GM19397 (cell line): ENCODE data around the gene ALPL.

Experiments
- ATAC-seq: cut with Tn5 transposase; IDR thresholded peaks from one replicate; pipeline ENCODE4 v1.9.1; 2021; ENCODE audit warnings: mild to moderate bottlenecking, moderate library complexity; ENCODE audit not compliant: unreplicated experiment

Gene ALPL

DNA sequence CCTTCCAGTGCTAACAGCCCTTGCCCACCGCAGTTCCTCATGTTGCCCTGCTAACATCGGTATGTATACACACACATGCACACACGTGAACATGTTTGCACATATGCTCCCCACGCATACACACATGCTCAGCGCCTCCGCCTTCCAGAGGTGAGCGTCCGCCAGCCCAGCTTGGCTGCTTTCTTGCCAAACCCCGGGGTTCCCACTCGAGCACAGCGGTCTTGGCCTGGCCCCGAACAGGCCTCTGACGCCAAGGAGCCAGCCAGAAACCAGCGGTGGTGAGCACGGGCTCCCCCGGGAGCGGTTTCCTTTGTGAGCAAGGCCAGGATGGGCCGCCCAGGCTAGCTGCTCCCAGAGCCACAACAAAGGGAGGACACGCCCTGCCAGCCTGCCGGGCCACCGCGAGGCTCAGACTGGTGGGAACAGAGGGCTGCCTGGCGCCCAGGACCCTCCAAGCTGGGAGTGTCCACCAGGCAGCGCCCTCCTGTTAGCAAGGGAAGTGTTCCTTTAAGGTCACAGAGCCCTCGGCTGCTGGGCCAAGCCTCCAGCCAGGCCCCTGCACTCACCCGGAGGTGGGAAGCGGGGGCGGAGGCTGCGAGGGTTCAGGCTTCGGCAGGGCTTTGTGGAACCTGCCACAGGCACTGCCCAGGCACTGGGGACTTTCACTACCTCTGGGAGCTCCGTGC is 65.4 kb downstream of the ALPL start:
- ATAC-seq = no peak

DNA sequence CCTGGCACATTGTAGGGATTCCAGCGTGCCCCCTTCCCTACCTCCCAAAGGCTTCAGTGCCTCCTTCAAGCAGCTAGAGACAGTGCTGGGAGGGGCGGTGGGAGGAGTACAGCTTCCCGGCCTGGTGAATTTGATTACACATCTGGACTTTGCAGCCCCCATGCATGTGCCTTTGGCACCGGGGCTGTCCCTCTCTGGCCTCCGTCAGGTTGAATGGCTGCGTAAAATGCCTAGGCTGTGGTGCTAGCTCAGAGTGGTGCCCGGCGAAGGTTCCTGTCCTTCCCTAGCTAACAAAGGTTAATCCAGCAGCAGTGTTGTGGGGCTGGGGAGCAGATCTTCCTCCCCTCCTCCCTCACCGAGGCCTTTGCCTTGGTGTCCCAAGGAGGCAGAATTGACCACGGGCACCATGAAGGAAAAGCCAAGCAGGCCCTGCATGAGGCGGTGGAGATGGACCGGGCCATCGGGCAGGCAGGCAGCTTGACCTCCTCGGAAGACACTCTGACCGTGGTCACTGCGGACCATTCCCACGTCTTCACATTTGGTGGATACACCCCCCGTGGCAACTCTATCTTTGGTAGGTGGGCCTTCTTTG is 66.2 kb downstream of the ALPL start:
- ATAC-seq = no peak

DNA sequence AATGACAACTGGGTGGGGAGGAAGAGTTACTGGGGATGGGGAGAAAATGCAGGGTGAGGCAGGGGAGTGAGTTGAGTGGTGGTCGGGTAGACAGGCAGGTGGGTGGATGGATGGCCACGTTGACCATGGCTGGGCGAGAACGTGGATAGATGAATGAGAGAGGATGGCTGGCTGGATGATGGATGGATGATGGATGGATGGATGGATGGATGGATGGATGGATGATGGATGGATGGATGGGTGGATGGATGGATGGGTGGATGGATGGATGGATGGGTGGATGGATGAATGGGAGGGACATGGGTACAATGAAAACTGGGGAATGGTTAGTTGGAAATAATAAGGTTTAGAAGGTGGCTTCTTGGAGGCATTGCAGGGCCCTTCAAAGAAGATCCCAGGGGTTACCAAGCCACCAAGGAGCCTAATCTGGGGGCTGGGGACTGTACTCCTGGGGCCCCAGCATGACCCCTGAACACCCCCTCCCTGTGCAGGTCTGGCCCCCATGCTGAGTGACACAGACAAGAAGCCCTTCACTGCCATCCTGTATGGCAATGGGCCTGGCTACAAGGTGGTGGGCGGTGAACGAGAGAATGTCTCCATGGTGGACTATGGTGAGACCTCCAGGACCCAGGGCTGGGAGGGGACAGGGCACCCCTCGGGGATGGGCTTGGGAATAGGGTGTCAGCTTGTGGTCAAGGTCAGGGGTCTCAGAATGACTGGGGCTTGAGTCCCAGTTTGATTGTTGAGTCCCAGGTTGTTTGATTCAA is 67.0 kb downstream of the ALPL start:
- ATAC-seq = no peak

DNA sequence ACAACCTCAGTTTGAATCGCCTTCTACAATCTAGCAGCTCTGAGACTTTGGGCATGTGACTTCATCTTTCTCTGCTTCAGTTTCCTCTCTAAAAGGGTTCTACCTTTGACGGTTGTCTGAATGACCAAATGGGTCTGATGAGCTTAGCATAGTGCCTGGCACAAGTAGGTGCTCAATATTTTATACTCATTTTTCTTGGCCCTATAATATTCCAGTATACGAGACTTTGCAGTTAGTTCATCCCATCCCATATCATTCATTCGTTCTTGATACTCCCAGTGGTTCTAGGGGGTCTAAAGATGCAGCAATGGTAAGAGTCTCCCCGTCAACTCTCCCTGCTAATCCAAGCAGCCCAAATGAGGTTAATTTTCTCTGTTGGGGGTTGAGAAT is 67.6 kb downstream of the ALPL start:
- ATAC-seq = no peak

DNA sequence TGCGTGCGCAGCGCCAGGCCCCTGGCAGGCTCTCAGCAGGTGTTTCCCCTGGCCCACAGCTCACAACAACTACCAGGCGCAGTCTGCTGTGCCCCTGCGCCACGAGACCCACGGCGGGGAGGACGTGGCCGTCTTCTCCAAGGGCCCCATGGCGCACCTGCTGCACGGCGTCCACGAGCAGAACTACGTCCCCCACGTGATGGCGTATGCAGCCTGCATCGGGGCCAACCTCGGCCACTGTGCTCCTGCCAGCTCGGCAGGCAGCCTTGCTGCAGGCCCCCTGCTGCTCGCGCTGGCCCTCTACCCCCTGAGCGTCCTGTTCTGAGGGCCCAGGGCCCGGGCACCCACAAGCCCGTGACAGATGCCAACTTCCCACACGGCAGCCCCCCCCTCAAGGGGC is 68.1 kb downstream of the ALPL start:
- no peak for ATAC-seq

DNA sequence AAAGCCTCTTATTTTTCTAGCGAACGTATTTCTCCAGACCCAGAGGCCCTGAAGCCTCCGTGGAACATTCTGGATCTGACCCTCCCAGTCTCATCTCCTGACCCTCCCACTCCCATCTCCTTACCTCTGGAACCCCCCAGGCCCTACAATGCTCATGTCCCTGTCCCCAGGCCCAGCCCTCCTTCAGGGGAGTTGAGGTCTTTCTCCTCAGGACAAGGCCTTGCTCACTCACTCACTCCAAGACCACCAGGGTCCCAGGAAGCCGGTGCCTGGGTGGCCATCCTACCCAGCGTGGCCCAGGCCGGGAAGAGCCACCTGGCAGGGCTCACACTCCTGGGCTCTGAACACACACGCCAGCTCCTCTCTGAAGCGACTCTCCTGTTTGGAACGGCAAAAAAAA is 68.7 kb downstream of the ALPL start:
- no peak for ATAC-seq

DNA sequence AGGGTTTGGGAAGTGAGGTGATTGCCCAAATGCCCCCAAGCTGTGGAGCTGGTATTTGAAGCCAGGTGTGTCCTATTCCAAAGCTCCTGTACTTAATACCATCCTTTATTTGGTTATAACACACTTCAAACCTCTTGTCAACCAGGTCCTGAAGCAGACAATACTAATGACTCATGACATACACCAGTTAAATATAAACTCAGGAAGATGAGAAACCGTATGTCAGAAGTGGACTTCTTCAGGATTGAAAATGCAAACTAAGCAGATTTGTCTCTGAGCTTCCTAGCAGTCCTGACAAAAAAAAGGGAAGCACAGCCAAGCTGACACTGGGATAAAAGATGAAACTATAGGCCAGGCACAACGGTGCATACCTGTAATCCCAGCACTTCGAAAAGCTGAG is 70.6 kb downstream of the ALPL start:
- no peak for ATAC-seq

DNA sequence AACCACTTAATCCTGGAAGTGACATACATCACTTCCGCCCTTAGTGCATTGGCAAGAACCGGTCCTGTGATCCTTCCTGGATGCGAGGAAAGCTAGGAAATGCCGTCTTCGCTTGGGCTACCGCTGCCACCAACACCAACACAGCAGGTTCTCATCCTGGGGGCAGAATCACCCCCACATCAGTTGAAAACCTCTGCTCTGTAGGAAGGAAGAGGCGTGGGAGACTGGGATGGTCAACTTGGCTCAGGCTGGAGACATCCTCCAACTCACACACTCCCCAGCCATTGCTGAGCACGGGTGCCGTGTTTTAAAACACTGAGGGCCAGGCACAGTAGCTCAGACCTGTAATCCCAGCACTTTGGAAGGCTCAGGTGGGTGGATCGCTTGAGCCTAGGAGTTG is 74.9 kb downstream of the ALPL start:
- no peak for ATAC-seq

DNA sequence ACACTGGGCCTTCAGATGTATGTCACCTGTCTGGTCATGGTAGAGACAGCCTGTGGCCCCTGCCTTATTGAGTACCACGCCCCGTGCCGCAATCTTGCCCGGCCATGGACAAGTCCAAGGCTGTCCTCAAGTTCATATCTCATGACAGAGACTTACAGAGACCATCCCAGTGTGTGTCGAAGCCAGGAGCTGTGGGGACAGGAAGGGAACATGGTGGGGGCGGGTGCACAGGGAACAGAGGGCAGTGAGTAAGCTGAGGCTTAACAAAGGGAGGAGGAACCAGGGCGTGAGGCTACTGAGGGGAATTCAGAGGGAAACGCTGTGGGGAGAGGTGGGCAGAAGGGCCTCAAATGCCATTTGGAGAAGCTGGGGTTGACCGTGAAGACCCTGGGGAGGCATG is 75.8 kb downstream of the ALPL start:
- no peak for ATAC-seq

DNA sequence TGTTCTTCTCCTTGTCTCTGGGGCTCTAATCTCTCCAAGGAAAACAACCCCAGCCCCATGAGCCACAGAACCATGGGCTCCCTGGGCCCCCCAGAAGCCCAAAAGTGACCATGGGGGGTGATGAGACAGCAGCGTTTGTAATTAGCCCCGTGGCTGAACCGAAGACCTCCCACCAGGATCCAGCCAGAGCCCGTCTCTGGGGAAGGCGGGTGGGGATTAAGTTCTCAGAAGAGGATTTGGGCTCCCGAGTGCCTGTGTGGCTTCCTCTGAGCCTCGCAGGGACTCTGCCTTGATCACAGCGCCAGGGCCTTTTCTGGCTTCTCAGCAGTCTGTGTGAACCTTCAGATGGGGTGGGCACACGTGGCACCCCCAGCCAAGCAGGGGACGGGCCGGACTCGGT is 77.0 kb downstream of the ALPL start:
- no peak for ATAC-seq

DNA sequence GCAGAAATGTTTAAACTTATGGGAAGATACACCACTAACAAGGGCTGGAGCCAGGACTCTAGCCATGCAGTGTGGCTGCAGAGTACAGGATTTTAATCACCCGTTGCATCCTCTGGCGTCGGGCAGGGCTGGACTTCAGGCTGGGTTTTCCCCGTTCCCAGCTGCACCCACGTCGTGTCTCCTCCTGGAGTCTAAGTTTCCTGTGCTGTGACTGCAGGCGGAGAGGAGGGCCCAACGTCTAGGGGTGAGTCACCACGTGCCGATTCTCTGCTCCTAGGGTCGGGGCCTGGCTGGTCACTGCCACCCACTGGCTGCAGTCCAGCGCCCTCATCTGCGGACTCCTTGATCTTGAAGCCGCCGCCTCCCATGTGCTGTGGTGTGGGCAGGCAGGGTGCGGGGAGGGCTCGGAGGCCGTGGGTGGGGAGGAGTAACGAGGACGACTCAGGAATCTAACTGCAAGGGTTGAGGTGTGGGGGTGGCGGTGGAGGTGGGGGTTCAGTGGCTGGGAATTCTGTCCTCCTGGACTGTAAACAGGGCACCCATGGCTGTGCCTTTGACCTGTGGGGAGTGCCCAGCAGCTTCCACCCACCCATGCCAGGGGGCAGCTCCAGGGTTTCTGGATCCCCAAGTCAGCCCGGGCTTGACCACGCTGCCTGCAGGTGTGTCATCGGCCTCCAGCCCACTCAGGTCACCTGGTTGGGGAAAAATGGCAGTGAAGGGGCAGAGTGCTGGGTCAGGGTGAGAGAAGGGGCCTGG is 77.8 kb downstream of the ALPL start:
- ATAC-seq = no peak

DNA sequence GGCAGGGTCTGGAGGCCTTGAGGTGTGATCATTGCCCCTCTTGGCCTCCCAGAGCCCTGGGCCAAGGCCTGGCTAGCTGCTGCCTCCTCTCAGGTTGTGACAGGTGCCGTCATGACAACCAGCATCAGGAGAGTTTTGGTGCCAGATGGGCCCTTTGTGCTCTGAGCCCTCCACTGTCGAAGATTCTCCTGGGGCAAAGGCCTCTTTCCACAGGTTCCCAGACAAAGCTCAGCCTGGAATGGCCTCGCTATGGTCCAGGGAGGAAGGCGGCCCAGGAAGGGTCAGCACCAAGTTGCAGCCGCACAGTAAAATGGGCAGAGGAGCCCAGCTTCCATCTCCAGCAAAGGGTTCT is 78.4 kb downstream of the ALPL start:
- no peak for ATAC-seq

DNA sequence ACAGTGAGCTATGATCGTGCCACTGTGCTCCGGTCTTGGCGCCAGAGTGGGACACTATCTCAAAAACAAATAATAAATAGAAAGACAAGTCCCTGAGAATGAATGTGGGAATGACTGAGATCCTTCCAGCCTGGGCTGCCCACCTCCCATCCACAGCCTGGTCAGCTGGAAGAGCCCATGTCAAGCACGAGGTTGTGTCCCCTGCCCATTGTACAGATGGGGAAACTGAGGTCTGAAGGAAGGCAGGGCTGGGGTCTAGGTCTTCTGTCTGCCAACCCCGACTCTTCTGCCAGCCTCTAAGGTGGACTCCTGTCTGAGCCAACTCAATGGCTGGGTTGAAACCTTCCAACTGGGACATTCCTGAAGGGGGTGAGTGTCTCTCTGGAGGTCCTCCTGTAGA is 80.4 kb downstream of the ALPL start:
- ATAC-seq = no peak

DNA sequence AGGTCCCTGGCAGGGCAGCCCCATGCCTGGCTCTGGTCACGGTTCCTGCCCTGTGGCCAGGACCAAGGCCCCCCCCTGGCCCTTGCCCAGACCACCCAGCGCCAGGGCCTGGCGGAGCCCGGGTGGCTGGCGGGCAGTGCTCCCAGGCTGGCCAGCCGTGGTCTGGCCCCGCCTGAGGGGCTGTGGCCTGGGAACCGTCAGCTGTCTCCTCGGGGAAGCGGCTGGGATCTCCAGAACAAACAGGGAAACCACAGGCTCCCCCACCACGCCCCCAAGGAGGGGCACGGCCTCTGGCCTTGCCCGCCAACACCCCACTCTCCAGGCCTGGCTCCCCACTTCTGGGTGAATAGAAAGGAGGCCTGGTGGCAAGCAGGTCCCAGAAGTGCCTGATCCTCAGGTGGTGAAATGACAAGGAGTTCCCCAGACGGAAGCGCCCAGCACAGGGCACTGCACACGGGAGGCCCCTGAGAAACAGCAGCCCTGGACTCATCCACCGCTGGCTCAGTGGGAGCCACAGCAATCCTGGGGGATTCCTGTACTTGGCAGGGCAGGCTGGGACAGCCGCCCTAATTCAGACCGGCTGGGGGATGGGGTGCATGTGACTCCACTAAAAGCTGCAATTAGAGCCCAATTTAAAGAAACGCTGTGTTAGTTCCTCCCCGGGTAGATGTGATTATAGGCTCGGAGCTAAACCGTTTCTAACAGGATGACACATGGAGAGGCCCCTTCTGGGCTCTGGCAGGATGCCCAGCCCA is 81.1 kb downstream of the ALPL start:
- ATAC-seq = no peak

DNA sequence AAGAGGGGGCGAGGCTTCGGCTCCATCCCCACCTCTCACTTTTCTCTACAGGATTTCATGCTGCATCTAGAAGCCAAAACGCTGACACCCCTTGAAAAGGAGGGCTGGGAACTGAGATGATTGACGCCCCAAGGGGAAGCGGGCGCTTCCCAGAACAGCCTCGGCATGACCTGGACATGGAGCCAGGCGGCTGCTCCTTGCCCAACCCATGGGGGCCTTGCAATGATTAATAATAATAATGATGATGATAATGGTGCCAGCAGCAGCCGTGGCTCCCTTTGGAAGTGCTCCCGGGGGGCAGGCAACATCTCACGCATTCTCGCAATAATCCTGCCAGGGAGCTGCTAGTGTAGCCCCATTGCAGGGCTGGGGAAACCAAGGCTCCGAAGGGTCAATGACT is 81.7 kb downstream of the ALPL start:
- ATAC-seq = no peak

DNA sequence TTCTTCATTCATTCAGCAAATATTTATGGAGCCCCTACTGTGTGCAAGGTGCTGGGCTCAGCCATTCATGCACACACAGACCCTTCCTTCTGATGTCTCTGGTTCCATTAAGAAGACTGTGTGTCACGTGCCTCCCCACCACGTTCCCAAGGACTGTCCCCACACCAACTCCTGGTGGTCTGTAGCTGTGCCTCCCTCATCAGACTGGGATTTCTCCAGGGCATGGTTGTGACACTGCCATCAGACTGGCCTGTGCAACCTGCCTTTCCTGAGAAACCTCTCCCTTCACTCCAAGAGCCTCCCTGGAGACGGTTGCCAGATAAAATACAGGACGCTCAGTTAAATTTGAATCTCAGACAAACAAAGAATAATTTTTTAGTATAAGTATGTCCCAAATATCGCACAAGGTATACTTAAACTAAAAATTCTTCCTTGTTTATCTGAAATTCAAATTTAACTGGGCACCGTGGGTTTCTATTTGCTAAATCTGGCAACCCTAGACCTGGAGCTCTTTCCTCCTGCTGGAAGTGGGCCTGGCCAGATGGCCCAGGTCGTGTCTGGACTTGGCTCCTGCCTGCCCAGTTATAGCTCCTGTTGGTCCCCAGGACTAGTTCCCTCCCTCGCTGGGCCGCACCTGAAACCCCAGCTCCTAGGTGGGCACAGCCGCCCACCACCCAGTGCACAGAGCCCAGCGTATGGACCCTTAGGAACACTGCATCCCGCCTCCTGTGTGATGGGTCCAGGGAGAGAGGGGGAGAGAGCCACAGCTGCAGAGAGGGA is 83.1 kb downstream of the ALPL start:
- ATAC-seq = no peak

DNA sequence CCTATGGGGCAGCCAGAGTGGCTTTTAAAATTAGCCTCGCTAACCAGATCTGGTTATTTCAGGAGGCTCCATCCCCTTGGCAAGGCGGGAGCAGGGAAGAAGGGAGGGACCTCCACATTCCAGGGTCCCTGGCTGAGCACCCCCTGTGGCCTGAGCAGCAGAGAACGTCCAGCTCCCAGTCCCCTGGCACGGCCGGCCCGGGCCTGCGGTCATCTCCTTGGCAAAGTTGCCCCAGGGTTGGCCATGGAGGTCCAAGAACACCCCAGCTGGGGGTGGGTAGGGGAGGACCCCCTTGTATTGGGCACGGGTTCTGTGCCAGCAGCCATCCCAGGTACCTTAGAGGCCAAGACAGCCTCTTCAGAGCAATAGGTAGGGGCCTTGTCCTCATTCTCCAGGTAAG is 84.0 kb downstream of the ALPL start:
- ATAC-seq = no peak

DNA sequence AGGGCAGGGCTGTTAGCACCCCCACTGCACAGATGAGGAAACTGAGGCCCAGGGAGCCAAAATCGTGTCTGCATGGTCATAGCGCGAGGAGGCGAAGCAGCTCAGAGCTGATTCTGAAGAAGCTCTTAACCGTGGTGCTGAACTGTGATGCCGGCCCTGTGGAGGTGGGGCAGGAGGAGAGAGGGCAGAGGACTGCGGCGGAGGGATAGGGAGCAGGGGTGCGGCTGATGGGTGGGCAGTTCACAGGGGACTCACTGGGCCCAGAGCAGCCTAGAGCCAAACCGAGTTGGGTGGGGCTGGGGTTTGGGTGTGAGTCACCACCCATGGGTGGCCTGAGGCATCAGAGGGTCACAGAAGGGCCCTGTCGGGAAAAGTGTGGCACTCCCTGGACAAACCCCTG is 85.3 kb downstream of the ALPL start:
- no peak for ATAC-seq

DNA sequence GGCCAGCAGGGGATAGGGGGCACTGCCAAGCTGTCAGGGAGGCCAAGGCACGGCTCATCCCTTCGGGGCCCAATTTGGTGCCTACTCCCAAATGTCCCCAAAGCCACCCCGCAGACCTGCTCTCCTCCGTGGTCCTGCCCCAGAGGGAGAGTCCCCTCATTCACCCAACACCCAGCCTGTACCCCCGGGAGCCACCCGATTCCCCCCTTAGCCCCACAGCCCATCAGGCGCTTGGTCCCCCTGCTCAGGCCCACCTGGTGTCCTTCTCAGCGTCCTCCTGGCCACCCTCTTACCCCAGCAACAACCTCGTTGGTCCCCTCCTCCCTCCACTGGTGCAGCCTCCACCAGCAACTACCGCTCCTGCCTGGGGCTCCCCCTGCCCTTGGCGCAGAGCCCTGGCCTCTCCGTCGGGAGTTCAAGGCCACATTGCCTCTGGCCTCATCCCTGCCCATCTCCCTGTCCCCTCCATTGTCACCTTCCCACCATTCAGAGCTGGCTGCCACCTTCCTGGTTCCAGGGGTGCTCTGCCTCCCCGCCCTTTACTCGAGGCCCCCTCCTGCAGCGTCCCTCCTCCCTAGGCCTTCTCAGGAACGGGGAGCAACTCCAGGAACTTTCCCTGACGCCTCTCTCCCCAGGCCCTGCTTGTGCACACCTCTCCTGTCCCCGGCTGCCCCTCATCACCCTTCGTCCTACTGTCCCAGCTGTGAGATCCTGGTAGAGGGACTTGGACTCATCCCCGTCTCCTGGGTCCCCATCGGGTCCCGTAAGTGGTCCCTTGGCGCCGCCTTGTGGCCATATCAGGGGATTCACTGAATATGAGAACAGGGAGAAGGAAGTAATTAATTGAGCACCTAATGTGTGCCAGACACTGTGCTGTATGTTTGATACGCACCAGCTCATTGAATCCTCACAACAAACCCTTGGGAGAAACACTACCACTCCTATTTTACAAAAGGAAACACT is 86.0 kb downstream of the ALPL start:
- no peak for ATAC-seq
